Liver (tissue), 3 donors: Measurements from ENCODE around the gene IDE.
"Not testable (repeated sequence)": the region's sequence is repeated elsewhere in the genome, so short reads cannot be mapped to it uniquely, and the experiment has no call there.

Experiments used
- CTCF ChIP-seq: fragments of 150-350 bp; IDR thresholded peaks from 2 replicates; pipeline ENCODE4 v1.5.1; 2017; ENCODE audit warnings: improper control_type of control experiment, low read depth, low read length; ENCODE audit not compliant: missing input control
- EGR1 ChIP-seq, 2 donors: IDR thresholded peaks; 2 replicates each; pipeline ENCODE4 v1.6.1; 2016 to 2018; ENCODE audit warnings: antibody characterized with exemption in 2 of 2, low read depth in 2 of 2
- RAD21 ChIP-seq, 2 donors: IDR thresholded peaks; 2 replicates each; pipeline ENCODE4 v1.6.1; 2016; ENCODE audit warnings: antibody characterized with exemption in 2 of 2, mild to moderate bottlenecking in 2 of 2
- REST ChIP-seq: IDR thresholded peaks from 2 replicates; pipeline ENCODE4 v1.6.1; 2016; ENCODE audit warnings: antibody characterized with exemption, mild to moderate bottlenecking
- YY1 ChIP-seq: IDR thresholded peaks from 2 replicates; pipeline ENCODE4 v1.6.1; 2016; ENCODE audit warnings: antibody characterized with exemption, mild to moderate bottlenecking
- ZBTB33 ChIP-seq: IDR thresholded peaks from 2 replicates; pipeline ENCODE4 v1.6.1; 2016; ENCODE audit warnings: antibody characterized with exemption
- donor health status: healthy.
- donor health status: healthy.

- not testable (repeated sequence) for TF ChIP-seq CTCF; ZBTB33; YY1; EGR1 (IDR thresholded peaks at IDR 0.05; ENCODE audit: low read depth in 2 of 2); RAD21 (IDR thresholded peaks at IDR 0.05); REST
Observed at GRCh38 chr10:92402234-92402633, 171.7 kb downstream of the IDE start.
